ENCODE measurements around the gene RHCG.
"Not testable (repeated sequence)": the region's sequence is repeated elsewhere in the genome, so short reads cannot be mapped to it uniquely, and the experiment has no call there.

Gene RHCG

GRCh38 chr15:89475661-89476060 is 20.7 kb downstream of the RHCG start:
- DNase-seq = no peak

- peak; percentile 59 for DNase-seq
These were observed 23.6 kb downstream of the RHCG start for GRCh38 chr15:89472785-89473256.

- no peak for DNase-seq
These were observed 26.8 kb downstream of the RHCG start for GRCh38 chr15:89469426-89470096.

- DNase-seq = not testable (repeated sequence)
These were observed 27.6 kb downstream of the RHCG start for GRCh38 chr15:89468813-89469212.

DNA sequence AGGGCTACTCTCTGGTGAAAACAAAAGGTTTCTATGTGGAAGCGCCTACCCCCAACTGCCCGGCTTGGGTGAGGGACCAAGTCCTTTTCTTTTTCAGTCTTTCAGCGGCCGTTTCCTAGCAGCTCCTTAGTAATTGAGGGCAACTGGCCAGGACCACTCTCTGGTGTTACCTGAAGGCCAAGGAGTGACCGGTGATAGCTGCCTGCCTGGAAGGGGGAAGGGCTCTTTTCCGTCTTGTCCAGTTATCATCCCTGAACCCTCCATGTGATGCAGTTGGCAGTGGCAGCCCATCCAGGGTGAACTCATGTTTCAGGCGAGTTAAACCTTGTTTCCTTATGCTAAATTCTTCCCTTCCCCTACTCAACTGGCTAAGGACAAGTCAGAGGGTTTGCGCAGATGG is 33.3 kb downstream of the RHCG start:
- no peak for DNase-seq

- DNase-seq = peak; percentile 58
These were observed 34.0 kb downstream of the RHCG start for GRCh38 chr15:89462198-89462912.

DNA sequence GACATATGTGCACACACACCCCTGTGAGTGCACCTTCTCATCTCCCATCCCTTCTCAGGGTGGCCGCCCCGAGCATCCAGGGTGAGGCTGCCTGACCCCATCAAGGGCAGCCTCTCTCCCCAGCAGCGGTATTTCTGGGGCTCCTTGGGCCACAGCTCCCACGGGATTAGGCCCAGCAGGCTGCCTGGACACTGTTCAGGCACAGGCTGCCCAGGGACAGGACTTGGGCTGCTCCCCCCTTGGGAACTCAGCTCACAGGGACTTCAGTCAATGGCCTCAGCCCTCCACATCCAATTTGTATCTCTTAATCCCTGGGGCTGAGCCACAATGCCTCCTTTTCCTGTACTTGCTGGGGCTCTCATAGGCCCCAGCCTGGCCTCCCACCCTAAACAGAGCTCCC is 35.0 kb downstream of the RHCG start:
- DNase-seq = no peak

DNA sequence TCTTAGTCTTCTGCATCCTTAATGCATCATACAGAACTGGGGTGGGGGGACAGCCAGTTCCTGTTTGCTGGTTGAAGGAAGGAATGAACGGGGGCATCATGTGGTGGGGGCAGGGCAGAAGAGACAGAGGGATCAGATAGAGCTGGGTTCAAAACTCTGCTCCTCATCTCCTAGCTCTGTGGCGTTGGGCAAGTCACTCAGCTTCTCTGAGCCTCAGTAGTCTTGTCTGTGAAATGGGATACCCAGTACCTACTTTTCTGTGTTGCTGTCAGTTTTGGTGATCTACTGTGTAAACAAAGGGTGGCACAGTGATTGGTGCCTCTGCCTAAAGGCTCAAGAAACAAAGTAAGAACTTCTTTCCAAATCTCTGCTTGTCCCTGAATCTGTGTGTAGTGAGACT is 36.3 kb downstream of the RHCG start:
- no peak for DNase-seq

- no peak for DNase-seq
These were observed 36.9 kb downstream of the RHCG start for GRCh38 chr15:89459271-89460038.

DNA sequence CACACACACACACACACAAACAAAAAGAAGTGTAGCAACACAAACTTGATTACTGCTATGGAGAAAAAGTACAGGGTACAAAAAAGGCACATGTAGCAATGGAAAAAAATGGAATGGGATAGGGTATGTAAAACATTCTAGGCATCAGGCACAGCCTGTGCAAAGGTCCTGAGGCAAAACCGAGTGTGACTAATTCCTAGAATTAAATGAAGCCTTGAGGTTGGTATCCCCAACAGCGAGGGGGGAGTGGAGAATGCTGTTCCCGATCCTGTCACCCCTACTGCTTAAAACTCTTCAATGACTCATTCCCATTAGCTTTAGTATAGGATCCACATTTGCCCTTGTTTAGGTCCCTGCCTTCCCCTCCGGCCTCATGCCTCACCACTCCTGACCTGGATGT is 37.9 kb downstream of the RHCG start:
- no peak for DNase-seq

GRCh38 chr15:89457086-89457485 is 39.3 kb downstream of the RHCG start:
- peak; percentile 42 for DNase-seq

GRCh38 chr15:89455535-89455934 is 40.8 kb downstream of the RHCG start:
- DNase-seq = no peak

DNA sequence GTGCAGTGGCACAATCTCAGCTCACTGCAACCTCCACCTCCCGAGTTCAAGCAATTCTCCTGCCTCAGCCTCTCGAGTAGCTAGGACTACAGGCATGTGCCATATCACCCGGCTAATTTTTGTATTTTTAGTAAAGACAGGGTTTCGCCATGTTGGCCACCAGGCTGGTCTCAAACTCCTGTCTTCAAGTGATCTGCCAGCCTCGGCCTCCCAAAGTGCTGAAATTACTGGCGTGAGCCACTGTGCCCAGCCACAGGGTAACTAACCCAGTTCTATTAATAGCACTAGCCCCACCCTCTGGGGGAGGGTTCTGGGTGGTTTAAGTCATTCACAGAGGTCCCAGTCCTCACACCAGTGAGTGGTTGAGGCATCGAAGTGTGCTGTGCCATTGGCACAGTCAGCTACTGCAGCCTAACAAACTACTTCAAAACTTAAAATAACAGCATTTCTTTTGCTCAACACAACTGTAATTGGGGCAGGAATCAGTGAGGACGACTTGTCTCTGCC is 44.0 kb downstream of the RHCG start:
- DNase-seq = no peak

DNA sequence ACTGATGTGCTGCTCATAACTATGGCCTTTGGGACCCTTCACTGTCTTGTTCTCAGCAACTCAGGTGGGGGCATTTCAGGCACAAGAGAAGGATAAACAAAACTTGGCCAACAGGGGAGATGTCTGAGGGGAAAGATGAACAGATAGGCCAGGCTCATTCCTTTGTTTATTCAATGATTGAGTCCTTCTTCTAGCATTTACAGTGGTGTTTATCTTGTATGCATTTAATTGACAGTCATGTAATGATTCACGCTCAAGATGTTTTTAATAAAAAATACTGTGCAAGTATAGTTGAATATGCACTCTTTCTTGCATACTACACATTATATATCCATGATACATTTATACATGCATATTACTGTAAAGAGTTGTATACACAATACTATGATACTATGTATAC is 44.5 kb downstream of the RHCG start:
- DNase-seq = no peak

GRCh38 chr15:89450076-89451006 is 46.0 kb downstream of the RHCG start:
- no peak for DNase-seq

DNA sequence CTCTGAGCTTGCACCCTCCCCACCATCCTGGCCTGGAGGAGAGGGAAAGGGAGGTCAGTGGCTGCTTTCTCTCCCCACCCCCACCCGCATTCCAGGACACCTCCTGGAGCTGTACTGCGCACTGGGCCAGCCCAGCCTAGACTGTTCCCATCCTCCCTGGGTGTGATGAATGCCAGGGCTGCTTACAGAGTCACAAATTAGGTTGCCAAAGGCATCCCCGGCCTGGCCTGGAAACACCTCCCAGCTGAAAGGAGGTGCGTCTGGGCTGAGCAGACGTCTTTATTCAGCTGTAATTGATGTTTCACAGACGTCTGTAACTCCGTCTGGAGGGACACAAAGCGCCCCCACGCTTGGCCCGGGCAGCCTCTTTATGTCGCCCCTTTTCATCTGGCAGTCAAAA is 47.6 kb downstream of the RHCG start:
- DNase-seq = no peak

GRCh38 chr15:89447676-89448075 is 48.7 kb downstream of the RHCG start:
- no peak for DNase-seq

DNA sequence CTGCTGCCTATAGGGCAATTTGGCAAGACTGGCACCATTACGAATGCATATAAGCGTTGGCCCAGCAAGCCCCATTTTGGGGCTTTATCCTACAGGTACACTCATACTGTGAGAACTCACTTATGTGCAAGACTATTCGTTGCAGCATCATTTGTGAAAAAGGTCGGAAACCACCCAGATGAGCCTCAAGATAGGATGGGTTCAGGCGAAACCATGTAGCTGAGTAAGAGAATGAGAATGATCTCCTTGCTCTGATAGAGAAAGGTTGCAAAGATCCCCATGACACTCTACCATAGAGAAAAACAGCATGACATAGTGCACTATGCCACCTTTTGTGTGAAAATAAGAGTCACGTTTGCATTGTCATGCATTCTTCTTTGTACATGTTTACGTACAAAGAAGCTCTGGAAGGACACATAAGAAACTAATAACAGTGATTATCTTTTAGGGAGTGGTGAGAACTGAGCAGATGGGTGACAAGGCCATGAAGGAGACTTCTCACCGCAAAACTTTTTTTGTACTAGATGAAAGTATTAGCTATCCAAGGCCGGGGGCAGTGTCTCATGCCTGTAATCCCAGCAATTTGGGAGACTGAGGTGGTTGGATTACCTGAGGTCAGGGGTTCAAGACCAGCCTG is 50.0 kb downstream of the RHCG start:
- DNase-seq = no peak

DNA sequence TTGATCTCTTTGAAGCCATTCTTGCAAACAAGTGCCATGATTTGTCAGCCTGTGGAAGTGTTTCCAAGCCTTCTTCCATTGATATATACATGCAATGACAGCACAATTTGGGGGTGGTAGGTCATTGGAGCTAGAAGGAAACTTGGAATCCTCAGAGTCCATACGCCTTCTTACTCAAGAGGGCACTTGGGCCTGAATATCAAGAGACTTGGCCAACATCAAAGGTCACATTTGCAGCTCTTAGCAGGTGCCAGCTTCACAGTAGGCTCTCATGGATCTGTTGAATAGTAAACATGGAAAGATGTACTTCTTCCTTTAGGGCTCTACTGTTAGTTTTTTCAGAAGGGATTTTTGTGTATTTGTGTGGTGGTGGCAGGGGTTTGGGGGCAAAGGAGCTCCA is 50.9 kb downstream of the RHCG start:
- DNase-seq = no peak

- no peak for DNase-seq
These were observed 51.9 kb downstream of the RHCG start for GRCh38 chr15:89444241-89445225.

GRCh38 chr15:89443581-89443980 is 52.8 kb downstream of the RHCG start:
- DNase-seq = no peak

All from EL (cell line).